HG02798 (cell line): ENCODE measurements around the gene OR2AG1.
A peak's percentile ranks its signal among the peaks of the same experiment; 100 is the strongest.

Source experiments
- ATAC-seq: cut with Tn5 transposase; IDR thresholded peaks from one replicate; pipeline ENCODE4 v1.9.1; 2021; ENCODE audit warnings: mild to moderate bottlenecking; ENCODE audit not compliant: unreplicated experiment, poor library complexity

Gene OR2AG1

DNA sequence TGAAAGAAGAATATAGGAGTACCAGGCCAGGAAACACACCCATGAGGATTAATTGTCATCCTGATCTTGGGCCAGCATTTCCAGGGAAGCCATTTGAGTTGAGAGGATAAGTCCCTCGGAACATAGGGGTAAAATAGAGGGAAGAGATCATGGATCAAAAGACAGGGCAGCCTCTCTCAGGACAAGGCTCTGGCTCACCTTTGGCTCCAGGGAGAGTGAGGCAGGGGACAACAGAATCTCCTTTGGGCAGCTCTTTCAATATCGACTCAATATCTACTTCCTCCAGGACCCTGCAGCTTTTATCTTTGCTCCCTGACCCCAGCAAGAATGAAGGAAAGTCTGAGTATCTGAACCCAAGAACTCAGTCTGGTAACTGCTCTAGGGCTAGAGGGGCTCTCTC, at the start of gene OR2AG1:
Gene OR2AG1 (plus strand): TSS at position 301 of the 400 bp plus-strand sequence. CDS start 2,018 bp downstream, outside the sequence.
- ATAC-seq: no peak

- no peak for ATAC-seq
Measured at GRCh38 chr11:6733326-6734275, 49.2 kb upstream of the OR2AG1 start.

DNA sequence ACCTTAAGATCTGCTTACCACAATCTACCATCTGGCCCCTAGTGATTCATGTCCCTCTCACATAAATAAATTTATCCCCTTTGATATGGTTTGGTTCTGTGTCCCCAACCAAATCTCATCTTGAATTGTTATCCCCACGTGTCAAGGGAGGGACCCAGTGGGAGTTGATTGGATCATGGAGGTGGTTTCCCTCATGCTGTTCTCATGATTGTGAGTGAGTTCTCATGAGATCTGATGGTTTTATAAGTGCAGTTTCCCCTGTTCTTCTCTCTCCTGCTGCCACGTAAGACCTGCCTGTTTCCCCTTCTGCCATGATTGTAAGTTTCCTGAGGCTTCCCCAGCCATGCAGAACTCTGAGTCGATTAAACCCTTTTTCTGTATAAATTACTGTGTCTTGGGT, 48.2 kb upstream of the OR2AG1 start:
- ATAC-seq: no peak

GRCh38 chr11:6735306-6735705, 47.5 kb upstream of the OR2AG1 start:
- ATAC-seq: no peak

GRCh38 chr11:6736495-6737121, 46.2 kb upstream of the OR2AG1 start:
- ATAC-seq: no peak

GRCh38 chr11:6737872-6738466, 44.9 kb upstream of the OR2AG1 start:
- peak; percentile 87 for ATAC-seq

- no peak for ATAC-seq
Measured at GRCh38 chr11:6738590-6738989, 44.2 kb upstream of the OR2AG1 start.

DNA sequence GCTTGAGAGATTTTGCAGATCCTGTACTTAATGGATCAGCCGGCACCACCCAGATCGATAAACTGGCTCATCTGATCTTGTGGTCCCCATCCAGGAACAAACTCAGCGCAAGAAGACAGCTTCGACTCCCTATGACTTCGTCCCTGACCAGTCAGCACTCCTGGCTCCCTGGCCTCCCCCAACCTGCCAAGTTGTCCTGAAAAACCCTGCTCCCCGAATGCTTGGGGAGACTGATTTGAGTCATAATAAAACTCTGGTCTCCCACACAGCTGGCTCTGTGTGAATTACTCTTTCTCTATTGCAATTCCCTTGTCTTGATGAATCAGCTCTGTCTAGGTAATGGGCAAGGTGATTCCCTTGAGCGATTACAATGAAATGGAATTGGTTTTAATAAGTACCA, 40.6 kb upstream of the OR2AG1 start:
- ATAC-seq: no peak

DNA sequence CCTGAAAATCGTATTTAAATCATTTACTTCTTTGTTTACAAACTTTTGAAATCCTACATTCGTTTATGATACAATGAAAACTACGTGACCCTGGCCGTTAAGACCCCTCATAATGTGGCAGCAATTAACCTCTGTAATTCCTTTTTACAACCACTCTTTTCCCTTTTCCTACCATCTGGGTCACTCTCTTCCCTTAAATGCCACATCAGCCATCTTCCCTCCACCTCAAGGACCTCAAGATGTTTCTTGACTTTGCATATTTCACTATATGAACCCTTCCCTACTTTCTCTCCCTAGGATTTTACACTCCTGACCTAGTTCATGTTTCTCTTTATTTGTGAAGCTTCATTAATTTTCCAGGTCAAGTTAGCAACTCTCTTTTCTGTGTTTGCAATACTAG, 37.8 kb upstream of the OR2AG1 start:
- no peak for ATAC-seq

DNA sequence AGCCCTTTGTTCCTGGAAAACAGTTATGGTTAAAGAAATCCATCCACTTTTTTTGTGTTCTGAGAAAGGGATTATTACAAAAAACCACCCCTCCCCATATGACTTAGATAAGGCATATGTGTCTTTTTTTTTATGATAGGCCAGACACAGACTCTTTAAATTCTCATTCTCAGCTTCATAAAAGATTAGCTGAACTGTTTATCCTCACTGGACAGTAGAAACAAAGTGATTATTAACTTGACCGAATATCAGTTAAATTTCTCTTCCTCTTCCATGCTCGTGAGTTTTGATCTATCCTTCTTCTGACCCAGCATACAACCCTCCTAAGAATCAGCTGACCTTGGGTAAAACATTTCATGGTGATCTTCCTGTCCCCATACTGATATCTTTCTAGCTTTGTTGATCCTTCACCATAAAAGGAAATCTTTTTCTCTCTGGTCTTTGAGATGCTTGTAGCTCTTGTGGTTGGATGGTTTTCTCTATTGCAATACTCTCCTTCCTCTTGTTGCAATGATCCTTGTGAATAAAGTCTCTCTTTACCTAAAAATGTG, 37.3 kb upstream of the OR2AG1 start:
- peak; percentile 45 for ATAC-seq

DNA sequence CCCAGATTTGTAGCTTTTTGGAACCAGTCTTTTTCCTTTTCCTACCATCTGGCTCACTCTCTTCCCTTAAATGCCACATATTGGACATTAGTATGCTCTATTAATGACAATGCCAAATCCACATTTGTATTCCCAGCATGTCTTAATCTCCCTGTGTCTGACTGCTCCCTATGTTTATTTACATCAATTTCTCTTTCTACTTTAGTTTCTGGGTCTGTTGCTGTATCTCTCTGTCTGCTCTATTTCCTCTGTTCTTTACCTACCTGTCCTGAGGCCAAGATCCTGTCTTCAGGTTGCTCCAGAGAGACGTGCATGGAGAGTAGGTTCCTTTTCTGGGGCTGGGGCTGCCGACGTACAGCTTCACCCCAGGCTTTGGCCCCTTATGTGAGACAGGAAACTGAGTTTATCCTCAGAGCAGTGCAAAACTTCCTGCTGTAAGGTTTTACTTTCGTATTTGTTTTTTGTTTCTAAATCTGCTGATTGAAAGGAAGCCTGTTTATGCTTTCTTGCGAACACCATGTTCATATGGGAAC, 36.7 kb upstream of the OR2AG1 start:
- ATAC-seq: peak; percentile 82

DNA sequence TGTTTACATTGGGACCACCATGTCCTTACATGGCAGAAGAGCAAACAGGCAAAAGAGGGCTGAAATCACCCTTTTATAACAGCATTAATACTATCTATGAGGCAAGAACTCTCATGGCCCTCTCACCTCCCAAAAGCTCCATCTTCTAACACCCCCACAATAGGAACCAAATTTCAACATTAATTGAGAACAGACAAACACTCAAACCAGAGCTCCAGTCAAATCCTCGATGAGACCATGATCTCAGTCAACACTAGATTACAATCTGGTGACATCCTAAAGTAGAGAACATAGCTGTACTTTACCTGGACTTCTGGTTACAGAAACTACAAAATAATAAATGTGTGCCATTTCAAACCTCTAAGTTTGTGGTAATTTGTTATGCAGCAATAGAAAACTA, 36.2 kb upstream of the OR2AG1 start:
- no peak for ATAC-seq

DNA sequence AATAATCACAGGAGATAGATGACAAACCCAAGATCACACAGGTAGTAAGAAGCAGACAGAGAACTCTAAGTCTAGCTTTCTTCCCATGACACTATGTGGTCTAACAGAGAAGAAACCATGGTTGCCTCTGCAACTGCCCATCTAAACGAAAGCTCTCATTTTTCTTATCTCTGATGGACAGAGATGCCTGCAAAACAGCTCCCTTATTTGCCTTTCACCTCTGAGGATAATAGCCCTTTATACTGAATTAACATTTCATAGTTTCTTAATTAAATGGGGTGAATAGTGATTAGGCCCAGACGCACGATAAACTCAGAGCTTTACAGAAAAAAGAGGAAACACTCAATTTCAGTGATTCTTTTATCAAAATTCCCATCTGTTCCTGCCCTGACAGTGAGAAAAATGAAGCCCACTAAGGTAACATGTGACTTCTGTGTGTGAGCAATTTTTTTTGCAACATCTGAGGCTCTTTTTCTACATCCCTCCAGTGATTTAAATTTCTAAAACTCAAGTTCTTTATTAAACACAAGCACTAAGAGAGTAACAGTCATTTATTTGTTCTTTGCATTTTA, 35.6 kb upstream of the OR2AG1 start:
- ATAC-seq: peak; percentile 26

DNA sequence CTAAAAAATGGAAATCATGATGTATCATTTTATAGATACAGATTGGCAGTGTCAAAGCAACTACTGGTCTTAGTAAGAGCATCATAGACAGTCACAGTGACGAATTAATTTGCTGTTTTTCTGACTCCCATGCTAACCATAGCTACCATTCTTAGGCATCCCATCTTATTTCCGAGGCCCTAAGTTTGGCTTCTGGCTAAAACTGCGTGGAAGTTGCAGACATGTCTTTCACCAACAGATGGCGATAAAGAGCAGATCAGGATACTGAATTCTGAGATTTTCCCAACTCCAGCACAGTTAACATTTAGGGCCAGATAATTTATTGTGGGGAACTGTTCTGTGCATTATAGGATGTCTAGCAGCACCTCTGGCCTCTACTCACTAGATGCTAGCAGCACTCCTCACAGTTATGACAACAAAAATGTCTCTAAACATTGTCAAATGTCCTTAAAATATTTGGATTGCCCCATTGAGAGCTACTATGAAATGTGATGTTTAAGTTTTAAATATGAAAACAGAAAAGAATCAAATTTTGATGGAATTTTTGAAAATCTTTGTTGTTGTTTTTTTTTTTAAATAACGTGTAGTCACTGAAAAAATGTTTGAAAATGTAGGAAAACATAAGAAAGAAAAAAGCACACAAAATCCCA, 27.4 kb upstream of the OR2AG1 start:
- ATAC-seq: peak; percentile 46

GRCh38 chr11:6755953-6756347, 26.9 kb upstream of the OR2AG1 start:
- ATAC-seq: no peak

DNA sequence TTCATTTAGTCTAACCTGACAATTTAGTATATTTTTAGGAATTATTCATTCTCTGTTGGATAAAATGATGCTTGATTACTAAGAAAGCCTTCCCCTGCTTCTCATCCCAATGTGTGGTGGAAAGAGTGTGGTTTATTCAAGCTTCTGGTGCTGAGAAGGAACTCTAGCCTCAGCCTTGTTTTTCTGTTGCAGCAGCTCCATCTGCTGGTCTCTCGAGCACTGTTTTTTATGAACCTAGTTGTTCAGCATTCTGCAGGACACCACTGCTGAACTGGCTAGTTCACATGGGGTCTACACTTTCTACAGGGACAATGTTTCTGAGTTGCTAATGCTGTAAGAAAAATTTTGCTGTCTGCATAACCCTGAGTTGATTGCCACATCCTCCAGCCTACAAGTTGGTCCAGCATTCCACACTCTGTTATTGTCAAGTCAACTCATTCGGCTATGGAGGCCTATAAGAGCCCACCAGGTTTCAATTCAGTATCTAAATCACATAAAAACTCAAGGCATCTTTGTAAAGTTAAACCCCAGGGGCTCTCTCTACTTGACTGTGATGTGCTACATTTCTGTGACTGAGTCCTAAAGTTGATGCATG, 25.4 kb upstream of the OR2AG1 start:
- peak; percentile 74 for ATAC-seq

DNA sequence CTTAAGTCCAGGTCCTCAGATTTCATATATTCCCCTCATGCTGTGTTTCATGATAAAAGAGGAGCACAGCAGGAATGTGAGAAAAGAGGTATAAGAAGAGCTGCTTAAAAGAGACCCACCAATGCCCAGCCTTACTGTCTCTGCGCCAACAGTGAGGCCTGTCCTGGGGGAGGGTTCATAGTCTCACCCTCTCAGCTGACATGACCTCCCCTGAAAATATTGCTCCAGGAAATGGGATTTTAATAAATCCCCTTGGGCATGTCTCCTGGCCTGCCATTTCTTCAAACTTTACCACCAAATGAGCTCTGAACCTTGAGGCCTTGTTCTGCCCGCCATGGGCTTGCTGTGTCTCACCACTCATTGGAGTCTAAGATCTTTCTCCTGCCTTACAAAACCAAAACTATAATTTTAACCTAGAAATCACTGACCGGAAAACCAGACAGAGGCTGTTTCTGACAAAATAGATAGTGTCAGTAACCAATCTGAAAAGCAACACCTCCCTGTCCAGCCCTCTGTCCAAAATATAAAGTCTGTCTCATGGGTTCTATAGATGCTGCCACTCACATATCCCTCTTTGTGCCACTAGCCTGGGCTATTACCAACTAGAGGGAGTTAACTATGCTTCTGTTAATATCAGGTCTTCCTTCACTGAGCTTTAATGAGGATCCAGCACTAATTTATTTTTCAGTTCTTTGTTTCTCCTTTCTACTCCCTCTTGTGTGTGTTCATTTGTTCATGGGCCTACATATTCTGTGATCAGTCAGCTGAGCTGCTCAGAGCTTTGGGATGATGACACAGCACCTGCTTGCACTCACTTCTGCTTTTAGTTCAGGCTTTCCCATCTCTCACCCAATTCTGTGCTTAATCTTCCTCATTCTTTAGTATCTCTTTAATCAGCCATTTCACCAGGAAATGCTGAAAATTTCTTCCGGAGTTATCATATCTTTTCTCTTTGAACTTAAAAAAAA, 10.6 kb upstream of the OR2AG1 start, which contains the start of gene OR2AG2:
Gene OR2AG2 (minus strand): TSS at position 51 of the 968 bp plus-strand sequence. CDS start 3,019 bp downstream, outside the sequence.
- peak; percentile 82 for ATAC-seq

GRCh38 chr11:6778518-6778917, 4.3 kb upstream of the OR2AG1 start:
- ATAC-seq: no peak
